DMS53 treated with DMSO at 0.1 percent for 48 hours (cell line): ENCODE measurements around the gene TSPOAP1.

ENCODE experiments used
- DNase-seq: peaks from one replicate; lab custom pipeline; 2025; ENCODE audit not compliant: unreplicated experiment; lab: John Stamatoyannopoulos, UW

Gene TSPOAP1

GRCh38 chr17:58265271-58265670, 63.3 kb downstream of the TSPOAP1 start:
- DNase-seq: no peak

- no peak for DNase-seq
These were observed 64.0 kb downstream of the TSPOAP1 start for GRCh38 chr17:58264407-58265103.

- no peak for DNase-seq
These were observed 64.8 kb downstream of the TSPOAP1 start for GRCh38 chr17:58263773-58264172.

DNA sequence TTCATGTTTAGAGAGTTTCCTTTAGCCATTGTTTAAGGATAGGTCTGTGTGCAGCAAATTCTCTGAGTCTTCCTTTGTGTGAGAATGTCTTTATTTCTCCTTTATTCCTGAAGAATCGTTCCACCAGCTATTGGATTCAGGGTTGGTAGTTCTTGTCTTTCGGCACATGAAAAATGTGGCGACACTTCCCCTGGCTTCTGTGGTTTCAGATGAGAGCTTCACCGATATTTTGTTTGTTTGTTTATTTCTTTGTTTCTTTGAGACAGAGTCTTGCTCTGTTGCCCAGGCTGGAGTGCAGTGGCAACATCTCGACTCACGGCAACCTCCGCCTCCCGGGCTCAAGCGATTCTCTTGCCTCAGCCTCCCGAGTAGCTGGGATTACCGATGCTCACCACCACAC, 66.4 kb downstream of the TSPOAP1 start:
- DNase-seq: no peak

DNA sequence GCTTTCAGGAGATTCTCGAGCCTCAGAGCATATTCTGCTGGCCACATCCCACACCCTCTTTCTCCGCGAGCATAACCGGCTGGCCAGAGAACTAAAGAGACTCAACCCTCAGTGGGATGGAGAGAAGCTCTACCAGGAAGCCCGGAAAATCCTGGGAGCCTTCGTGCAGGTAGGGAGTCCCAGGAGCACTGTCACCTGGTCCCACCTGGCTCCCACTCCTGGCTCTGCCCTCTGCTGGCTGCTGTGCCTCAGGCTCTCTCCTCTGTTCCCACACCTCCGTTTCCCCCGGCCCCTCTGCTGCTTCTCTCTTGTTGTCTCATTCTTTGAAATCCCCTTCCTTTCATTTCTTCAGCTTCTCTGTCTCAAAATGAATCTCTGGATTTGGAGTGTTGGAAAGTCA, 73.8 kb downstream of the TSPOAP1 start:
- DNase-seq: no peak

GRCh38 chr17:58253082-58253481, 75.5 kb downstream of the TSPOAP1 start:
- DNase-seq: no peak

DNA sequence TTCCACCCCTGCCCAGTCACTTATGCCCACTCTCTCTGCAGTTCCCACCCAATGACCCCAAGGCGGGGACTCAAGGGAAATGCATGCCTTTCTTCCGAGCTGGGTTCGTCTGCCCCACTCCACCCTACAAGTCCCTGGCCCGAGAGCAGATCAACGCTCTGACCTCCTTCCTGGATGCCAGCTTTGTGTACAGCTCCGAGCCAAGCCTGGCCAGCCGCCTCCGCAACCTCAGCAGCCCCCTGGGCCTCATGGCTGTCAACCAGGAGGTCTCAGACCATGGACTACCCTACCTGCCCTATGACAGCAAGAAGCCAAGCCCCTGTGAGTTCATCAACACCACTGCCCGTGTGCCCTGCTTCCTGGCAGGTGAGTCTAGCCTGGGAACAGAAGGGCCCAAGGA, 76.5 kb downstream of the TSPOAP1 start:
- DNase-seq: no peak
